IMR-90 (cell line): ENCODE results near the gene GGT5.

Experiments
- BHLHE40 ChIP-seq: fragments of 150-350 bp; IDR thresholded peaks from 2 replicates; pipeline ENCODE4 v1.6.1; 2016; ENCODE audit warnings: mild to moderate bottlenecking, low read depth, low read length
- CEBPB ChIP-seq: IDR thresholded peaks from 2 replicates; pipeline ENCODE4 v1.6.1; 2012; ENCODE audit warnings: low read depth, low read length, improper control_type of control experiment
- MAZ ChIP-seq: IDR thresholded peaks from 2 replicates; pipeline ENCODE4 v1.6.1; 2012; ENCODE audit warnings: low read depth, mild to moderate bottlenecking, low read length, improper control_type of control experiment, moderate library complexity, borderline replicate concordance
- MXI1 ChIP-seq: IDR thresholded peaks from 2 replicates; pipeline ENCODE4 v1.6.1; 2012; ENCODE audit warnings: low read depth, mild to moderate bottlenecking, low read length, moderate library complexity, borderline replicate concordance
- NFE2L2 ChIP-seq: fragments of 150-350 bp; IDR thresholded peaks from 2 replicates; pipeline ENCODE4 v1.6.1; 2016; ENCODE audit warnings: low read depth, mild to moderate bottlenecking, low read length
- POLR2A ChIP-seq: IDR thresholded peaks from 2 replicates; pipeline ENCODE4 v1.6.1; 2012; ENCODE audit warnings: mild to moderate bottlenecking, low read depth, low read length
- RAD21 ChIP-seq: IDR thresholded peaks from 2 replicates; pipeline ENCODE4 v1.6.1; 2012; ENCODE audit warnings: low read length, improper control_type of control experiment
- RCOR1 ChIP-seq: IDR thresholded peaks from 2 replicates; pipeline ENCODE4 v1.6.1; 2012; ENCODE audit warnings: mild to moderate bottlenecking, low read length, improper control_type of control experiment; ENCODE audit not compliant: insufficient replicate concordance
- RFX5 ChIP-seq: IDR thresholded peaks from 2 replicates; pipeline ENCODE4 v1.8.0; 2012; ENCODE audit warnings: low read depth, mild to moderate bottlenecking, low read length, moderate library complexity
- SMC3 ChIP-seq: fragments of 150-350 bp; IDR thresholded peaks from 2 replicates; pipeline ENCODE4 v1.6.1; 2016; ENCODE audit warnings: low read depth, mild to moderate bottlenecking, antibody characterized with exemption, low read length, moderate library complexity
- TF ChIP-seq, protein P1 (sequence below): conservative IDR thresholded peaks from 2 replicates; pipeline ENCODE4 v1.5.1; 2012; ENCODE audit warnings: mild to moderate bottlenecking, low read depth, low read length, improper control_type of control experiment
- TF ChIP-seq, protein P2 (sequence below): fragments of 150-350 bp; IDR thresholded peaks from 2 replicates; pipeline ENCODE4 v1.6.1; 2017; ENCODE audit warnings: mild to moderate bottlenecking, antibody characterized with exemption, low read length, low read depth

DNA sequence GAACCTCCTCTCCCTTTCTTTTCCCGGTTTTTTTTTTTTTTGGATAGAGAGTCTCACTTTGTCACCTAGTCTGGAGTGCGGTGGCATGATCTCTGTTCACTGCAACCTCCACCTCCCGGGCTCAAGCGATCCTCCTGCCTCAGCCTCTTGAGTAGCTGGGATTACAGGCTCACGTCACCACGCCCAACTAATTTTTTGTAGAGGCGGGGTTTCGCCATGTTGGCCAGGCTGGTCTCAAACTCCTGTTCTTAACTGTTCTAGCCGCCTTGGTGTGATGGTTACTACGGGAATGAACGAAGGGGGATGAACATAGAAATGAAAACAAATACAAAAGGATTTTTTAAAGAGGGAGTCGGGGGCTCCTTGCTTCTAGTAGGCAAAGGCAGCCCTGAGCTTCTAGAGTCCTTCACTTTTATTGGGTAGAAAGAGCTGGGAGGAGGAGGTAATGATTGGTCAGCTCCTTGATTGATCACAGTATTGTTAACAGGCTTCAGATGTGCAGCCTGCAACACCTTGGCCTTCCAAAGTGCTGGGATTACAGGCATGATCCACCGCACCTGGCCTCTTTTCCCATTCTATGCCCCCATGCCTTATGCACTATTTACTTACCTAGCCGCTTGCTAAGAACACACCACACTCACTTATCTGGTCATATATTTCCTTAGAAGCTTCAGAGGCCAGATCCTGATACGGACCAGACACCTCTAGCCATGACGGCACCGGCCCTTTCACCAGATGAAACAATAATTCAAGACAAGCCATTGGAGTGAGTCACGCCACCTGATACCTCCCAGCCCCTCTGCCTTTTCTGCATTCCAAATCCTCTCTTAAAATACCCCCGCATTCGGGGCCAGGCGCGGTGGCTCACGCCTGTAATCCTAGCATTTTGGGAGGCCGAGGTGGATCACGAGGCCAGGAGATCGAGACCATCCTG is 42.9 kb downstream of the GGT5 start:
- TF ChIP-seq POLR2A = no peak
- TF ChIP-seq RFX5 = no peak
- TF ChIP-seq, protein P1, sequence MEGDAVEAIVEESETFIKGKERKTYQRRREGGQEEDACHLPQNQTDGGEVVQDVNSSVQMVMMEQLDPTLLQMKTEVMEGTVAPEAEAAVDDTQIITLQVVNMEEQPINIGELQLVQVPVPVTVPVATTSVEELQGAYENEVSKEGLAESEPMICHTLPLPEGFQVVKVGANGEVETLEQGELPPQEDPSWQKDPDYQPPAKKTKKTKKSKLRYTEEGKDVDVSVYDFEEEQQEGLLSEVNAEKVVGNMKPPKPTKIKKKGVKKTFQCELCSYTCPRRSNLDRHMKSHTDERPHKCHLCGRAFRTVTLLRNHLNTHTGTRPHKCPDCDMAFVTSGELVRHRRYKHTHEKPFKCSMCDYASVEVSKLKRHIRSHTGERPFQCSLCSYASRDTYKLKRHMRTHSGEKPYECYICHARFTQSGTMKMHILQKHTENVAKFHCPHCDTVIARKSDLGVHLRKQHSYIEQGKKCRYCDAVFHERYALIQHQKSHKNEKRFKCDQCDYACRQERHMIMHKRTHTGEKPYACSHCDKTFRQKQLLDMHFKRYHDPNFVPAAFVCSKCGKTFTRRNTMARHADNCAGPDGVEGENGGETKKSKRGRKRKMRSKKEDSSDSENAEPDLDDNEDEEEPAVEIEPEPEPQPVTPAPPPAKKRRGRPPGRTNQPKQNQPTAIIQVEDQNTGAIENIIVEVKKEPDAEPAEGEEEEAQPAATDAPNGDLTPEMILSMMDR = no peak
- TF ChIP-seq SMC3 = no peak
- TF ChIP-seq MAZ = no peak
- no peak for TF ChIP-seq MXI1
- TF ChIP-seq, protein P2, sequence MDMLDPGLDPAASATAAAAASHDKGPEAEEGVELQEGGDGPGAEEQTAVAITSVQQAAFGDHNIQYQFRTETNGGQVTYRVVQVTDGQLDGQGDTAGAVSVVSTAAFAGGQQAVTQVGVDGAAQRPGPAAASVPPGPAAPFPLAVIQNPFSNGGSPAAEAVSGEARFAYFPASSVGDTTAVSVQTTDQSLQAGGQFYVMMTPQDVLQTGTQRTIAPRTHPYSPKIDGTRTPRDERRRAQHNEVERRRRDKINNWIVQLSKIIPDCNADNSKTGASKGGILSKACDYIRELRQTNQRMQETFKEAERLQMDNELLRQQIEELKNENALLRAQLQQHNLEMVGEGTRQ = no peak
- no peak for TF ChIP-seq RAD21
- TF ChIP-seq BHLHE40 = no peak
- TF ChIP-seq CEBPB = no peak
- no peak for TF ChIP-seq NFE2L2
- TF ChIP-seq RCOR1 = no peak
